Measurements from ENCODE around the gene LGR5. TPM values are rescaled to one million over a fixed set of nuclear protein-coding genes. Genes with fewer than 3 reads are reported as not detected.

The LGR5 gene
- total RNA-seq, 4 donors from 2014 or later: 0.11 to 0.71 (median 0.34) TPM

- no peak overlapping the region for H3K27ac ChIP-seq
- H3K4me3 ChIP-seq (replicated peaks in 1 of 3): peak overlapping the region in 1 of 3 donors; percentile 35
- no peaks in the 10 kb centered on the region for H3K36me3 ChIP-seq
- no peak for DNase-seq
- H3K27me3 ChIP-seq: no peaks in the 10 kb centered on the region
- intact Hi-C loops (cut with DNase I): no loop called here
- H3K9me3 ChIP-seq: no peaks in the 10 kb centered on the region
- H3K4me1 ChIP-seq: peaks cover 0 to 19% of the 10 kb centered on the region in 2 donors
- TF ChIP-seq POLR2A (IDR thresholded peaks at IDR 0.05): no peak
- TF ChIP-seq, protein P1, sequence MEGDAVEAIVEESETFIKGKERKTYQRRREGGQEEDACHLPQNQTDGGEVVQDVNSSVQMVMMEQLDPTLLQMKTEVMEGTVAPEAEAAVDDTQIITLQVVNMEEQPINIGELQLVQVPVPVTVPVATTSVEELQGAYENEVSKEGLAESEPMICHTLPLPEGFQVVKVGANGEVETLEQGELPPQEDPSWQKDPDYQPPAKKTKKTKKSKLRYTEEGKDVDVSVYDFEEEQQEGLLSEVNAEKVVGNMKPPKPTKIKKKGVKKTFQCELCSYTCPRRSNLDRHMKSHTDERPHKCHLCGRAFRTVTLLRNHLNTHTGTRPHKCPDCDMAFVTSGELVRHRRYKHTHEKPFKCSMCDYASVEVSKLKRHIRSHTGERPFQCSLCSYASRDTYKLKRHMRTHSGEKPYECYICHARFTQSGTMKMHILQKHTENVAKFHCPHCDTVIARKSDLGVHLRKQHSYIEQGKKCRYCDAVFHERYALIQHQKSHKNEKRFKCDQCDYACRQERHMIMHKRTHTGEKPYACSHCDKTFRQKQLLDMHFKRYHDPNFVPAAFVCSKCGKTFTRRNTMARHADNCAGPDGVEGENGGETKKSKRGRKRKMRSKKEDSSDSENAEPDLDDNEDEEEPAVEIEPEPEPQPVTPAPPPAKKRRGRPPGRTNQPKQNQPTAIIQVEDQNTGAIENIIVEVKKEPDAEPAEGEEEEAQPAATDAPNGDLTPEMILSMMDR (IDR thresholded peaks at IDR 0.05): no peak
- 5 to 7% methylated on average over 17 of the region's 17 CpGs for WGBS, 2 donors
Observed at GRCh38 chr12:71438670-71439361, 782 bp upstream of the LGR5 start.

DNA sequence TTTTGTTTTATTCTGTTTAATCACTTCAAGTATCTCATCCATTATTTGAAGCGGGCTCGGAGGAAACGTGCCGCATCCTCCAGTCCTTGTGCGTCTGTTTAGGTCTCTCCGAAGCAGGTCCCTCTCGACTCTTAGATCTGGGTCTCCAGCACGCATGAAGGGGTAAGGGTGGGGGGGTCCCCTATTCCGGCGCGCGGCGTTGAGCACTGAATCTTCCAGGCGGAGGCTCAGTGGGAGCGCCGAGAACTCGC lies 311 bp upstream of the LGR5 start:
- Histone ChIP-seq H3K9me3 (no peaks in the 10 kb centered on the region), H3K4me1 (peaks cover 0 to 19% of the 10 kb centered on the region in 2 donors), H3K27ac (no peak overlapping the region), H3K4me3 (replicated peaks in 1 of 3) (peak overlapping the region in 1 of 3 donors; percentile 35), H3K27me3 (no peaks in the 10 kb centered on the region), H3K36me3 (no peaks in the 10 kb centered on the region)
- DNase-seq: no peak
- intact Hi-C loops (cut with DNase I): no loop called here
- 1 to 3% methylated on average over 13 to 17 of the region's 17 CpGs for WGBS, 2 donors
- TF ChIP-seq, protein P1 (IDR thresholded peaks at IDR 0.05): no peak
- no peak for TF ChIP-seq POLR2A (IDR thresholded peaks at IDR 0.05)

- H3K36me3 ChIP-seq: no peaks in the 10 kb centered on the region
- intact Hi-C loops (cut with DNase I): no loop called here
- peaks cover 0 to 19% of the 10 kb centered on the region in 2 donors for H3K4me1 ChIP-seq
- peak overlapping the region in 1 of 3 donors; percentile 35 for H3K4me3 ChIP-seq (replicated peaks in 1 of 3)
- TF ChIP-seq, protein P1 (IDR thresholded peaks at IDR 0.05): no peak
- no peak for TF ChIP-seq POLR2A (IDR thresholded peaks at IDR 0.05)
- WGBS, 2 donors: 1% methylated on average over 9 to 15 of the region's 27 CpGs
- no peaks in the 10 kb centered on the region for H3K9me3 ChIP-seq
- no peak overlapping the region for H3K27ac ChIP-seq
- H3K27me3 ChIP-seq: no peaks in the 10 kb centered on the region
- DNase-seq: no peak
Observed at GRCh38 chr12:71440345-71440762, 756 bp downstream of the LGR5 start.

GRCh38 chr12:71440763-71441748 lies 1.5 kb downstream of the LGR5 start:
- DNase-seq: no peak

More at GRCh38 chr12:71440763-71441748, 1.5 kb downstream of the LGR5 start:
- Histone ChIP-seq H3K4me1 (peaks cover 0 to 19% of the 10 kb centered on the region in 2 donors), H3K27ac (no peak overlapping the region), H3K36me3 (no peaks in the 10 kb centered on the region), H3K27me3 (no peaks in the 10 kb centered on the region), H3K4me3 (replicated peaks in 1 of 3) (no peak overlapping the region), H3K9me3 (no peaks in the 10 kb centered on the region)
- intact Hi-C loops (cut with DNase I): no loop called here
- WGBS, 2 donors: 15 to 20% methylated on average over 26 of the region's 26 CpGs
- TF ChIP-seq POLR2A (IDR thresholded peaks at IDR 0.05): no peak
- TF ChIP-seq, protein P1 (IDR thresholded peaks at IDR 0.05): no peak

Measured in thyroid gland (tissue), 4 donors.